ENCODE results near the gene SCN2B. TPM values are rescaled to one million over a fixed set of nuclear protein-coding genes. Genes with fewer than 3 reads are reported as not detected.

The SCN2B gene, protein sequence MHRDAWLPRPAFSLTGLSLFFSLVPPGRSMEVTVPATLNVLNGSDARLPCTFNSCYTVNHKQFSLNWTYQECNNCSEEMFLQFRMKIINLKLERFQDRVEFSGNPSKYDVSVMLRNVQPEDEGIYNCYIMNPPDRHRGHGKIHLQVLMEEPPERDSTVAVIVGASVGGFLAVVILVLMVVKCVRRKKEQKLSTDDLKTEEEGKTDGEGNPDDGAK
- total RNA-seq = 2.7 TPM

DNA sequence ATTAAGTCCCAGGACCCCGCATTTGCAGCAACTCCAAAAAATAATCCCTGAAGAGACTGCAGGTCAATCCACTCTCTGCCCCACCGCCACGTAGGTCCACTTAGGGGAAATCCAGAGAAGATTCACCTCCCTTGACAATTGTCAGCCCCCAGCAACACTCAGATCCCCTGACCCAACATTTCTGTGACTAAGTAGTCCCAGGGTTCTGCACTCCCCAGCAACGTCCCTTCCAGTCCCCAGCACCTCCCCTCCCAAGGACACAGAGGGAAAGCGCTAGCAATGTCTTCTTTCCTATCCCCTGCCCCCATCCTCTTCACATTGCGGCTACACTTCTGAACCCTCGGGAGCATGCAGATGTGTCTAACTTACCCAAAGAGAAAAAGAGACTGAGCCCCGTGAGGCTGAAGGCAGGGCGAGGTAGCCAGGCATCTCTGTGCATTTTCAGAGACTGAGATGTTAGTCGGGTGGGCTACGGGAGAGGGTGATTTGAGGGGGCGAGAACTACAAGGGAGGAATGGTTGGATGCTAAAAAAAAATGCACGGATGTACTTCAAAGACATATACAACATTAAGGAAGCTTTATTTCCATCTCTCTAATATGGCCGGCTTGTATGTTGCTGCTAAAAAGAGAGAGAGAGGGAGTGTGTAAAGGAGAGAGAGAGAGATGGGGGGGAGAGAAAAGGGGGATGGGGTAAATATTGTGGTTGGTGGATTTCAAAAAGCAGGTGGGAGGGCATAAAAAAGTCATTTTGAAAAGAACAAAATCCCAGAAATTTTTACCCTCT is at the start of gene SCN2B:
SCN2B (minus strand) TSS at position 647 of the 785 bp plus-strand sequence; CDS start at position 439, 208 bp downstream.
- ATAC-seq (peak; percentile 55), DNase-seq (ENCODE audit: low spot score) (no peak)
- intact Hi-C loops (cut with DNase I) = no loop called here

DNA sequence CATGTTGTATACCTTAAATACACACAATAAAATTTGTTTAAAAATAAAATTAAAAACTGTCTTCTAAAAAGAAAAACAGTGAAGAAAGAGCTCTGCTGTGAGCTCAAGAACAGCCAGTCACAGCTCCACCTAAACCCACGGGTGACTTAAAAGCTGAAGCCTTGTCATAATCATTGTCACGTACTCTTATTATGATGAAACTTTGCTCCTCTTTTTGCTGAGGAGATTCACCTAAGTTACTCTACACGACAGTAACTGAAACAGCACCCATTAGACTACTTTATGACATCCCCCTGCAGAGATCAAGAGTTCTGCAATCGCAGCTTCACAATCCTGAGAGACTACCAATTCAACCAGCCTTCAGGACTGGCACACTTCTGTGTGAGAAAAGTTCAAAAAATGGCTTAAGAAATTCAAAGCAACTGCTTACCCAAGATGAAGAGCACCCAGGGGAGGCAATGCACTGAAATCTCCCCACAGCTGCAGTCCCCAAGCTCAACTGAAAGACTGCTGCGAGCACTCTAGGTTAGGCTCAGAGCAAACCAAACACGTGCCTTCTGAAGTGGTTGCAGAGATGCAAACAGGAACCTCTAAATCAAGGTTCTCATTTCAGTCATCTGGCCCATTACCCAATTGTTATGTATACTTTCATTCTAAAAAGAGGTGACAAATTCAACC is 48.2 kb upstream of the SCN2B start, which contains the start of gene JAML:
JAML (minus strand) TSS at position 501 of the 678 bp plus-strand sequence. CDS start 10,145 bp downstream, outside the sequence.
- intact Hi-C loops (cut with DNase I) = no loop called here
- DNase-seq (ENCODE audit: low spot score) (no peak), ATAC-seq (peak; percentile 70)

DNA sequence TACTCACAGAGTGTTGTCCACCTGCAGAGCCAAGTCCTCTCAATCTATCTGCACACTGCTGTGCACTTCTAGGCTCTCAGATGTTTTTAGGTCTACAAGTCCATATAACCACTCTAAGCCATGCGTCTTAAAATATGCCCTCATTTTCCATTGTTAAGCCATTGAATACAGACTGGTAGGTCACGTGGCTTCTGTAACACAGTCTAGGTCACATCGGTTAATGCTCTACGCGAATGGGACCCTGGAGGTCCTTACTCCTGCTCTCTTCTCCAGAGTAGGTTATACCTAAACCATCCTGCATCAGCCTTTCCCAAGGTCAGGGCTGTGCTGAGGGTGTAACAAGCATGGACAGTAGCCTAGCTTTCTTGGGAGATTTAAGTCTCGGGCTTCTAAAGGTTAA is 47.6 kb upstream of the SCN2B start:
- DNase-seq (ENCODE audit: low spot score) (no peak), ATAC-seq (no peak)
- intact Hi-C loops (cut with DNase I) = no loop called here

DNA sequence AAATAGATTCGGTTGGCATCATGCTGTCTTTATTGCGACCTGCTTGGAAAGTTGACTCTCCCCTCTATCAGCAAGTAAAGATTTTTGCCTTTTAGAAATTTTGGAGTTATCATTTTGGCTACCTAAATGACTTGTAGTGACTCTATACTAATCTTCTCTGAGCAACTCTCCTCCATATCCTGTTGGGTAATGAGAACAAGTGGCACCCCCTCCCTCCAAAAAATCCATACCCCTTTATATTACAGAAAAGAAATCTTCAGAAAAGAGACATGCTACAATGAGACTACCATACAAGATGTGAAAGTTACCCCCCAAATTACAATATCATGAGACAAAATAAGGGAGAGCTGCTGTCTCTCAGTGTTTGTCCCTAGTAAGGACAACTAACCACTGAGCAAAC is 47.1 kb upstream of the SCN2B start:
- intact Hi-C loops (cut with DNase I) = no loop called here
- DNase-seq (ENCODE audit: low spot score) (no peak), ATAC-seq (no peak)

DNA sequence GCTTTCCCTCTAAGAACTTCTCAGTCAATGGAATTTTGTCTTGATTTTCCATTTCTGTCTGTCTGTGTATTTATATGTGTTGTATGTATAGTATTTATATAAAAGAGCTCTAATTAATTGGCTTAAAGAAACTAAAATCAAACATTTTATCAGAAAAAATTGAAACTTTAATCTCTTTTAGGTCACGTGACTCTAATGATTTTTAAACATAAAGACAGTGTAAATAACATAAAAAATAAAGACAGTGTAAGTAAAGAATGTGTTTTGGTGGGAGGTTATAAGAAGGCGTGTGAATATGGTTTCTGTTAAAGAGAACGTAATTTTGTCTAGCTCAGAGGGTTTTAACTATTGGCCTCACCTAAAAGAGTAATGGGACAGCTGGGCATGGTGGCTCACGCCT is 46.0 kb upstream of the SCN2B start:
- DNase-seq (ENCODE audit: low spot score) (no peak), ATAC-seq (no peak)
- intact Hi-C loops (cut with DNase I) = no loop called here

DNA sequence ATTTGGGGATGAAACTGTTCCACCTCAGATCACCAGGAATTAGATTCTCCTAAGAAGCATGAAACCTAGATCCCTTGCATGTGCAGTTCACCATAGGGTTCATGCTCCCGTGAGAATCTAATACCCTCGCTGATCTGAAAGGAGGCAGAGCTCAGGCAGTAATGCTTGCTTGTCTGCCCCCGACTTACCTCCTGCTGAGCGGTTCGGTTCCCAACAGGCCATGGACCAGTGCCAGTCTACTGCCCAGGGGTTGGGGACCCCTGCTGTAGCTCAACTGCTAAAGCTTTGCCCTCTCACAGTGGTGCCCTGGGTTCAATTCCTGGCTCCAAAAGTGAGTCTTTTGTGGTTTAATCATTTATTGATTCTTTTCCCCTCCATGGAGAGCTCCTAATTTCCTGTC is 45.0 kb upstream of the SCN2B start:
- no peak for DNase-seq (ENCODE audit: low spot score)
- intact Hi-C loops (cut with DNase I) = no loop called here
- no peak for ATAC-seq

DNA sequence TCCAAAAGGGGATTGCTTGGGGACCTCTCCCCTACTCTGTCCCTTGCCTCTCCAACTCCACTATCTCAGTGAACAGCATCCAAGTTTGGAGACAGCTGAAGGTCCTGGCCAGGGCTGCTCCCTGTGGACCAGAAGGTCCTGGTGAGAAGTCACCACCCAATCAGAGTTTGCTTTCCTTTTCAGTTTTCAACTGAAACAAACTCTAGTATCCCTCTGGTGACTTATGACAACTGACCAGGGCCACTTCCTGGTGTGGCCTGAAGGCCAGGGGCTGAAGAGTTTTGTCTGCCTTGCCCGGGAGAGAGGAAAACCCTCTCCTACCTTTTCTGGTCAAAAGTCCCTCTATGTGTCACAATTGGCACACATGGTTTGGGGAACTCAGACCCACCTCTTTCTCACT is 43.3 kb upstream of the SCN2B start:
- DNase-seq (ENCODE audit: low spot score) (no peak), ATAC-seq (no peak)
- intact Hi-C loops (cut with DNase I) = no loop called here

DNA sequence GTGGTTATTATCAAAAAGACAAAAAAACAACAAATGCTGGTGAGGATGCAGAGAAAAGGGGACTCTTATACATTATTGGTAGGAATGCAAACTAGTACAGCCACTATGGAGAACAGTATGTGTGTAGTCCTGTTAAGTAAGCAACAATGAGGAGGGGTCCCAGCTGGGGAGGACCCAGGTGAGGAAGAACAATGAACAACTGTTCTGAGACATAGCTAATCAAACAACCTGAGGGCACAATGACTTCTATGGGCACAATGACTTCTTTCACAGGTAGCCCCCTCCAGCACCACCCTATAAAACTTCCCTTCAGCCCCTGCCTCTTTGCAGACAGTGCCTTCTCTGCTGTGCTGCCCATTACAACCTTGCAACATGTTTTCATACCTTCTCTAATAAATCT is 42.8 kb upstream of the SCN2B start:
- intact Hi-C loops (cut with DNase I) = no loop called here
- no peak for DNase-seq (ENCODE audit: low spot score)
- ATAC-seq = no peak

DNA sequence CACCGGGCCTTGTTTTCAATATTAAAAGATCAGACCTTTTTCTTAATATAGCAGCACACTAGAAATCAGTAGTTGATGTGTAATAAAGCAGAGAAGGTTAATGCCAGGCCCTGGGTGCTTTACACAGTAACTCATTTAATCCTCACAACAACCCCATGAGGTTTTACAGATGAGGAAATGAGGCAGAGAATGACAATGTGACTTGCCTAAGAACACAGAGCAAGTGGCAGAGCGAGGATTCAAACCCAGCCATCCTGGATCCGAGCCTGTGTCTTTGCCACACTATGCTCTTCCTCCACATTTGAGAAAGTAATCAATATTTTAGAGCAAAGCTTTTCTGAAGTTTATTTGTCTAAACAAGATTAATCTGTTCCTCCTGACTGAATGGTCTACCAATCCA is 41.1 kb upstream of the SCN2B start:
- DNase-seq (ENCODE audit: low spot score) (no peak), ATAC-seq (no peak)
- intact Hi-C loops (cut with DNase I) = no loop called here

DNA sequence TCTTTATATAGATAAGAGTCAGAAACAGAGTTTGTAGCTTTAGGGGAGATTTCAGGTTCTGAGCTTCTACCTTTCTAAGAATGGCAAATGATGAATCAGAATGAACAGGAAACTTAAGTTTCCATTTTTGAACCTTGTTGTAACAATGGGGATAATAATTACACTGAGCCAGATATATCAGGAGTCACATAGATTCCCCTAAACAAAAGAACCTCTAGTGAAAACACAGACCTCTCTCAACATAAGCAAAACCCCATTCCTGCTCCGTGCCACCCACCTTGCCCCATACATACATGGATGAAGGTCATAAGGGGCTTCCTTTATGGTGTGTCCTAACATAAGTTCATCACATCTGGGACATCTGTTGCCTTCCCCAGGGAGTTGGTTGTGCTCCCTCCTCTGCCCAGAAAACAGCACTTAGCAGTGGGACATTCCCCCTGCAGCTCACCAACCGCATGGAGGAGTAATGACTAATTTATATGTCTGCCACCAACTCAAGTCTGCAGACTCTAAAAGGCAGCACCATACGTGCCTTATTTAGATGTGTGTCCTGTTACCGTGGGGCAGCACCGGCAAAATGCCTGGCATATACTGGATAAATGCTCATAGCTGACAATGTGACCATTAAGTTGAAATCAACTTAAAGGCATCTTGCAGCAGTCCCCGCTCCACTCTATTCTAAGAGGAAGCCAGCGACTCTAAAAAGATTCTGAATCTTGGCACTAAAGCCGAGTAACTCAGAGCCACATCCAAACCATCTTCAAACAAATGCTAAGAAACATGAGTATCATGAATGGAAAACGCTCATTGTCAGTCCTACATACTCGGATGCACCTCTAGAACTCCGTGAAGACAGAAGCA is 40.4 kb upstream of the SCN2B start:
- ATAC-seq = no peak
- intact Hi-C loops (cut with DNase I) = no loop called here
- no peak for DNase-seq (ENCODE audit: low spot score)

DNA sequence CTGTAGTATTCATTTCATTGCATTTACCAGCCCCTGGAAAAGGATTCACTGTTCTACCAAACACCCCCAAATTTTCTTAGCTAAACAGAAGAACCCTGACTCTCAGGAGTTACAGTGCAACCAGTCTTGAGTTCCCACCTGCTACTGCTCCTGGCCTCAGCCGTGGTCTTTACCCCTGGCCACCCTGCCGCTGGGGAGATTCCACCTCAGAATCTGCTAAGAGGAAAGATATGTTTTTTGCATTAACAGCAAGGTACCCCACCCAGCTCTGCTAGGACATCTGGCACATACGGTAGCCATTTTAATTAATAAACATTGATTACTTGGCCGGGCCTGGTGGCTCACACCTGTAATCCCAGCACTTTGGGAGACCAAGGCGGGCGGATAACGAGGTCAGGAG is 39.3 kb upstream of the SCN2B start:
- intact Hi-C loops (cut with DNase I) = no loop called here
- DNase-seq (ENCODE audit: low spot score) (no peak), ATAC-seq (no peak)

DNA sequence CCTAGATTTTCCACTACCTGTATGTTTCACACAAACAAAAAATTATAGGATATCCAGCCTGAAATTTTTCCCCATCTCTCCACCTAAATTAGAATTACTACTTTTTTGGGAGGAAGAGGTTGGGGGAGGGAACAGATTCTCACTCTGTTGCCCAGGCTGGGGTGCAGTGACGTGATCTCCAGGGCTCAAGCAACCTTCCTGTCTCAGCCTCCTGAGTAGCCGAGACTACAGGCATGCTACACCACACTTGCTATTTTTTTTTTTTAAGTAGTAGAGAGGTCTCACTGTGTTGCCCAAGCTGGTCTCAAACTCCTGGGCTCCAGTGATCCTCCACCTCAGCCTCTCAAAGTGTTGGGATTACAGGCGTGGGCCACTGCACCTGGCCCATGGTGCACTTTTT is 38.8 kb upstream of the SCN2B start:
- DNase-seq (ENCODE audit: low spot score) = no peak
- intact Hi-C loops (cut with DNase I) = no loop called here
- ATAC-seq = no peak

DNA sequence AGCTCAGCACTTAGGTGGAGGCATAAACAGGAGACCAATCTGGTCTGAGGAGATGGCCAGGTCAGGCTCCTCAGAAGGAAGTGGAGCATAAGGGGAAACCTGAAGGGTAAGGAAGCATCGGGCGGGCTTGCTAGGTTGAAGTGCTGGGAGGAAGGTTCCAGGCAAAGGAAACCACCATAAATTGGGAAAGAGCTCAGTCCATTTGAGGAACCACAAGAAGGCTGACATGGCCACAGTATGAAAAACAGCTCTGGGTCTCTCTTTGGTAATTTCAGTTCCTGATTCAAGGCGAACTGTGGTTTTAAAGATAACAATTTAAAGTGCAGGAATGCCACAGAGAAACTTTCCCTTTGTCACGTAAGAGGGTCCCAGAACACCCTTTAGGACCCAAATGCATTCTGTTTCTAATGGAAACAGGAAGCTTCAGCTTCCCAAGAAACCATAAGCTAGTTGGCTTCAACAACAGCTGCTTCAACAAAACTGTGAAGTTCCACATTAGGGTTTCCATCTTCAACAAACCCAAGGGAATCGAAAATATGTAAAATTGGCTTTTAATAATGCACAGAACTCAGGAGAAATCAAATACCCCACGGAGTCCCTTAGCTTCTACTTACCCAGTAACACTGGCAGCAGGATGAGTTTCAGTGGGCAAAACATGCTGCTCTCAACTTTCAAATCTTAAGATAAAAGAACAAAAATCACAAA is 37.9 kb upstream of the SCN2B start:
- intact Hi-C loops (cut with DNase I) = no loop called here
- DNase-seq (ENCODE audit: low spot score) = no peak
- peak; percentile 49 for ATAC-seq

DNA sequence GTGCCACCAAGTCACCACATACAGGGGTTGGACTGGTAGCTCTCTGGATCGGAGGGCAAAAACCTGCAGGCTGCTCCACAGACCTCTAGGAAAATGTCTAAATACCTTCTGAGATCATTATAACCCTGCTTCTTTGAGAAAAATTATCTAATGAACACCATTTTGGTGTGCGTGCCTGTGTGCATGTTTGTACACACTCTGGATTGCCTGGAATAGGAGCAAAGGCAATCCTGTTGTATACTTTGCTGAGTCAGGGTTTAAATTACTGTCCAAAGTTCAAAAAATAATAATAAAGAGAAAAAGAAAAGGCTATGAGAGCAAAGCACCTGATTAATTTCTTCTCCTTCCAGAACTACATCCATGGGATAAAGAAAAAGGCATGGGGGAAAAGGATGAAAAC is 37.3 kb upstream of the SCN2B start:
- intact Hi-C loops (cut with DNase I) = no loop called here
- ATAC-seq = no peak

DNA sequence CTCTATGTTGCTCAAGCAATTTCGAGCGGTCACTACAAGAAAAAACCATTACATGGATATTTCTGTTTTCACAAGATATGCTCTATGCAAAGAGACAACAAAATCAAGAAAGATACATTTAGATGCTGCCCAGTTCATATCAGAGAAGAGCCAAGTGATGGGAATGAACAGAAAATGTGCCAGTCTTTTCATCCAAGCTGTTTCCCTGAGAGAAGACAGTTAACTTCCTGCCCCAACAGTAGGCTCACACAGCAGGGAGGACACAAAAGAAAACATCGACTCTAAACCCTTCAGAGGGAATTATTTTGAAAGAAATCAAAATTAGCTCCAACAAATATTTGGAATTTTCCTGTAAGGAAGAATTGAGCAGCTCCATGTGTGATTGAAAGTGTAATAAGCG is 36.8 kb upstream of the SCN2B start:
- intact Hi-C loops (cut with DNase I) = no loop called here
- DNase-seq (ENCODE audit: low spot score) (no peak), ATAC-seq (no peak)

More for the DNA sequence above, 37.3 kb upstream of the SCN2B start:
- DNase-seq (ENCODE audit: low spot score) = no peak

DNA sequence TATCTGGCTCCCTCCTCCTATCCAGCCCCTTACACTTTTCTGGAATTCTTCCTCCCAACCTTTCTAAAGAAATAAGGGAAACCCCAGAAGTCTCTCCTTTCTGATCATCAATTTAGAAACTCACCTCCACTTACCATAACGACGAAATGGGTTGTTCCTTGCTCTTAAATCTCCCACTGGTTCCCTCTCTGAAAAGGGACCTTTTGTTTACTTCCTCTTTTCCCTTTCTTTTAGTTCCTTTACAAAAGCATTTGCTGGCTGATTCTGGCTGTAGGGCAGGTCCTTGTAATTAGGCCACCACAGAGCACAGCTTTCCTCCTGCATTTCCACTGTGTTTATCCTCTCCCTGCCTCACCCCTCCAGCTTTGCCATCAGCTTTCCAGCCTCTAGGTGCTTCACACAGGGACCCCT is 36.3 kb upstream of the SCN2B start:
- intact Hi-C loops (cut with DNase I) = no loop called here
- no peak for ATAC-seq
- no peak for DNase-seq (ENCODE audit: low spot score)

DNA sequence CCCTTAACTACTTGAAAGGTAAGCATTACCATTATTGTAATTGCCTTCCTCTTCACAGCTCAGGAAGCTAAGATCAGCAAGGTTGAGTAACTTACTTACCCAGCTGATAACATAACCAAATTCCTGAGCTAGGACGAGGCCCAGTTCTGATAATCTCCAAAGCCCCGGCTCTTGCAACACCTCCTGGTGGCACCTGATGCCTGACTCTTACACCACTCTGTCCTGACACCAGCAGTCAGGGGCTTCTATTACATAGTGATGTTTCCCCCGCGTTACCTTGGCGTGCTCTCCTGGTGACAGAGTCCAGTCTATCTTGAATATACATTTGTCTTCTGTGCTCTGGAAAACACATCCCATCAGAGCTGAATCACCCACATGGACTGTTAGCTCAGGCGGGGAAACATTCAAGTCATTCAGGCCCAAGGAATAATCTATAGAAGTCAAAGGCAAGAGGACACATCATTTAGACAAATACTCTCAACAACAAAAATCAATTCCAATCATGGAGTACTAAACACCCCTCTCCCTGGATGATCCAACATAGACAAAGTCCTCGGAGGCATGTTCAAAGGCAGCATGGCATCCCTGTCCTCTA is 35.8 kb upstream of the SCN2B start:
- intact Hi-C loops (cut with DNase I) = no loop called here
- DNase-seq (ENCODE audit: low spot score) (no peak), ATAC-seq (no peak)

DNA sequence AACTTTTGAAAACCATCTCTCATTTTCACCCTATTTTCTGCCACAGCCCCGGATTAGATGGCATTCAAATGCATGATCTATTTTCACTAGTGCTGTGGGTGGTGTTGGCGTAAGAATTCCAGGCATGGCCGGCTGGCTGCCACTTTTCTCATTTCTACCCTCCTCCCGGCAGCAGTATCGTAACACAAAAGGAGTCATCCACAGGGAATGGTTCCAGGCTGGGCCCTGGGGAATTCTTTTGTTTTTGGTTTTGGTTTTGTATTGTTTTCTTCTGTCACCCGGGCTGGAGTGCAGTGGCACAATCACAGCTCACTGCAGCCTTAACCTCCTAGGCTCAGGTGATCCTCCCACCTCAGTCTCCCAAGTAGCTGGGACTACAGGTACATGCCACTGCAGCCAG is 34.6 kb upstream of the SCN2B start:
- intact Hi-C loops (cut with DNase I) = no loop called here
- no peak for ATAC-seq
- no peak for DNase-seq (ENCODE audit: low spot score)

All from sciatic nerve (tissue), 2 donors.